Effector memory CD4-positive, alpha-beta T cell (primary cell): Measurements from ENCODE around the gene ZNF785.
A peak's percentile ranks its signal among the peaks of the same experiment; 100 is the strongest.

Source experiments
- DNase-seq, 3 donors: peaks; one replicate each; pipeline ENCODE4 v3.0.0-alpha.2; 2020
- H3K27ac ChIP-seq: 2 replicates; pipeline ENCODE4 v1.7.0; 2013; ENCODE audit warnings: mild to moderate bottlenecking, low read length, moderate library complexity; ENCODE audit not compliant: insufficient read depth, poor library complexity, severe bottlenecking
- H3K27me3 ChIP-seq: replicated peaks from 2 replicates; pipeline ENCODE4 v1.7.0; 2013; ENCODE audit warnings: mild to moderate bottlenecking, low read length; ENCODE audit not compliant: insufficient read depth, control insufficient read depth, poor library complexity, severe bottlenecking
- H3K36me3 ChIP-seq: 2 replicates; pipeline ENCODE4 v1.7.0; 2013; ENCODE audit warnings: mild to moderate bottlenecking, low read length, moderate library complexity; ENCODE audit not compliant: control insufficient read depth, insufficient read depth
- H3K4me1 ChIP-seq: 2 replicates; pipeline ENCODE4 v1.7.0; 2013; ENCODE audit warnings: low read length, mild to moderate bottlenecking; ENCODE audit not compliant: control insufficient read depth, insufficient read depth, poor library complexity, severe bottlenecking
- H3K4me3 ChIP-seq: 2 replicates; pipeline ENCODE4 v1.7.0; 2013; ENCODE audit warnings: low read length, low read depth, mild to moderate bottlenecking; ENCODE audit not compliant: insufficient read depth, poor library complexity, severe bottlenecking
- H3K9me3 ChIP-seq: 2 replicates; pipeline ENCODE4 v1.7.0; 2013; ENCODE audit warnings: mild to moderate bottlenecking, low read length, moderate library complexity; ENCODE audit not compliant: control insufficient read depth

Gene ZNF785

DNA sequence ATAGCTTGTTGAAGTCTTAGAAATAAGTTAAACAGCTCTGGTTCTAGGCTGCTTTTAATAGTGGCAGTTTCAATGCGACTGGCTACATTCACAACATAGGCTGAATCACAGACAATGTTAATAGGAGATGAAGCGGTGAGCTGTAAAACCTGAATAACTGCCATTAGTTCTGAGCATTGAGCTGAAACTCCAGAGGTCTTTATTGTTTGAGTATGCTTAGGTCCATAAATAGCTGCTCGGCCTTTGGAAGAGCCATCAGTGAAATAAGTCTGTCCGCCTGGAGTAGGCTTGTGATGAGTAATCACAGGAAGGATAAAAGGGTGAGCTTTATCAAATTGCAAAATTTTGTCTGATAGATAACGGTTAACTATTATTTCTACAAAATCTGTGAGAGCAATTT lies 34.1 kb upstream of the ZNF785 start:
- Histone ChIP-seq H3K36me3 (no peaks in the 10 kb centered on the region), H3K4me3 (no peak overlapping the region), H3K27me3 (no peaks in the 10 kb centered on the region), H3K9me3 (no peaks in the 10 kb centered on the region), H3K4me1 (no peaks in the 10 kb centered on the region), H3K27ac (no peak overlapping the region)
- no peak for DNase-seq

- DNase-seq, result no peak
- no peaks in the 10 kb centered on the region for H3K4me1 ChIP-seq
- no peaks in the 10 kb centered on the region for H3K9me3 ChIP-seq
- no peaks in the 10 kb centered on the region for H3K36me3 ChIP-seq
- no peak overlapping the region for H3K4me3 ChIP-seq
- H3K27ac ChIP-seq, result no peak overlapping the region
- no peaks in the 10 kb centered on the region for H3K27me3 ChIP-seq
Observed at GRCh38 chr16:30619202-30619601, 33.7 kb upstream of the ZNF785 start.

DNA sequence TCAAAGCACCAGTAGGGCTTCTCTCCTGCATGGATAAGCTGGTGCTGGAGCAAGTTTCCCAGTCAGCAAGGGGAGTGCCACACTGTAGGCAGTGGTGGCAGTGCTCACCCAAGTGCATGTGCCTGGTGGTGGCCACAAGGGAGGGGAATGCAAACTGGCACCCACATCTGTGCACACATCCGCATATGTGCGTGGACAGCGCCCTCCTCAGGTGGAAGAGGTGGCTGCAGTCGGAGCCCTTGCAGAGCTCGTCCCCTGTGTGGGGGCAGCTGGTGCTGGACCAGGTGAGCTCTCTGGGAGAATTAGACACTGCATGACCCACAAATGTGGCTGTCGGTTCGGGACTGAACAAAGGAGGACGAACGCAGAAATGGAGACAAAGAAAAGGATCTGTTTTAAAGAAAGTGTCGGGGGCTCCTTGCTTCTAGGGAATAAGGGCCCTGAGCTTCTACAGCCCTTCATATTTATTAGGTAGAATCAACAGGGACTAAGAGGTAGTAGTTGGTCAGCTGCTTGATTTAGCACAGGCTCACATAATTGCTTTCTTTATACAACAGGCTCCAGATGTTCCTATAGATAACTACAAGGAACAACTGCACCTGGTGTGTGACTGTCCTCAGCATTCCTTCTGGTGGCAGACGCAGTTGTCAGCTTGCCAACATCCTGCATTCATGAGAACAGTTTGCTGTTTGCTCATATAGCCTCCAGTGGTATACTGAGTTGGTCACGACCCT lies 30.0 kb upstream of the ZNF785 start:
- Histone ChIP-seq H3K27me3 (no peaks in the 10 kb centered on the region), H3K4me1 (no peaks in the 10 kb centered on the region), H3K4me3 (no peak overlapping the region), H3K27ac (no peak overlapping the region), H3K9me3 (no peaks in the 10 kb centered on the region), H3K36me3 (no peaks in the 10 kb centered on the region)
- peak; percentile 42 to 56 (median 44) for DNase-seq

DNA sequence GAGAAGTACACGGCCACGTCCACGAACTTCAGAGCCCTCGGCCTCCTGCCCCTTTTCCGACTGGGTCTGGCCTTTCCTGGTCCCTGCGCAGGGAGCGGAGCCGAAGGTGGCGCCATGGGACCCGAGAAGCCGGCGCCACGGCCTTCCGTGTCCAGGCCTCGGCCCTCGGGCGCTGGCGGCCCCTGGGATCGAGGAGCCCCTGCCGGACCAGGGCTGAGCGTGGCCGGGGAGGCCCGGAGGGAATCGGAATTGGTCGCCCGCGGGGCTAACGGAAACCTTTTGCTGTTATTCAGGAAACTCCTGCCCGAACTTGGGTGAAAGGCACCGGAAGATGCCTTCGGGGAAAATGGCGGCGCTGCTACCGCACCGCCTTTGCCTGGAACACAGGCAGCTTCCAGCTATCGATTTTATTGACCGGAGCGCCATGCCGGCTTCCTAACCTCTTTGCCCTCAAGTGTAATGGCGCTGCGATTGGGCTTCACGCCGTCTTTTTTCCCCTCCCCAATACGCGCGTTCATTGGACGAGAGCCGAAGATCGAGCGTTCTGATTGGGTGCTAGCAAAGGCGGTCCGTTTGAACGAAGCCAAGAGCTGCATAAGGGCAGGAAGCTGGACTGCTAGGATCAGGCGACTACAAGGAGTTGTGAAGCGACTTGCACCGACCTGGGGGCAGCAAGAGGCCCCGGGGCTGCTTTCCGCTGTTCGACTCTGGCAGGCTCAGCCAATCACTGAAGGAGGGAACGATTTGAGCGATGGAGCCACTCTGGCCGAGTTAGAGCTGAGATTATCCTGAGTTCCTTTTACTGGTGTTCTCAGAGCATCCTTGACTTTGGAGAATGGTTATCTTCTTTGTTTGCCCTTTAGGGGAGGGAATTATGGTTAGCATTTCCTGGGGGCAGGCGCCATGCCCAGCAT lies 24.7 kb upstream of the ZNF785 start, which contains the start of gene ZNF689:
Gene ZNF689, minus strand, starts transcription at position 464 of the 914 bp plus-strand sequence. Its CDS starts 348 bp downstream, at position 116.
- no peaks in the 10 kb centered on the region for H3K9me3 ChIP-seq
- peaks cover 11% of the 10 kb centered on the region for H3K36me3 ChIP-seq
- H3K4me3 ChIP-seq, result peak within 1 kb of the TSS; percentile 95
- H3K27me3 ChIP-seq, result no peaks in the 10 kb centered on the region
- H3K27ac ChIP-seq, result peak within 1 kb of the TSS; percentile 97
- peaks cover 8% of the 10 kb centered on the region for H3K4me1 ChIP-seq
- peak; percentile 93 to 94 (median 93) for DNase-seq

- peak overlapping the region; percentile 97 for H3K27ac ChIP-seq
- no peaks in the 10 kb centered on the region for H3K27me3 ChIP-seq
- H3K4me3 ChIP-seq, result peak overlapping the region; percentile 95
- DNase-seq, result peak in 1 of 3 donors; percentile 15
- H3K36me3 ChIP-seq, result peaks cover 20% of the 10 kb centered on the region
- peaks cover 8% of the 10 kb centered on the region for H3K4me1 ChIP-seq
- H3K9me3 ChIP-seq, result no peaks in the 10 kb centered on the region
Observed at GRCh38 chr16:30609002-30609925, 23.8 kb upstream of the ZNF785 start.

DNA sequence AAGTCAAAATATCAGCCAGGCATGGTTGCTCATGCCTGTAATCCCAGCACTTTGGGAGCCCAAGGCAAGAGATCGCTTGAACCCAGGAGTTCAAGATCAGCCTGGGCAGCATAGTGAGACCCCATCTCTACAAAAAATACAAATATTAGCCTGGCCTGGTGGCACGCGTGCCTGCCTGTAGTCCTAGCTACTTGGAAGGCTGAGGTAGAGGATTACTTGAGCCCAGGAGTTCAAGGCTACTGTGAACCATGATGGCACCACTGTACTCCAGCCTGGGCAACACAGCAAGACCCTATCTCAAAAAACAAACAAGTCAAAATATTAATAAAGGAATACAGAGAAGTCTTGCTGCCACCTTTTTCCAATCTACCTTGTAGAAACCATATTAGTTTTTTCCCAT lies 20.5 kb upstream of the ZNF785 start:
- H3K36me3 ChIP-seq, result peaks cover 33% of the 10 kb centered on the region
- no peaks in the 10 kb centered on the region for H3K9me3 ChIP-seq

GRCh38 chr16:30605158-30605557 lies 19.7 kb upstream of the ZNF785 start:
- no peaks in the 10 kb centered on the region for H3K9me3 ChIP-seq
- peaks cover 33% of the 10 kb centered on the region for H3K36me3 ChIP-seq
- no peak overlapping the region for H3K4me3 ChIP-seq
- H3K27ac ChIP-seq, result no peak overlapping the region
- no peaks in the 10 kb centered on the region for H3K27me3 ChIP-seq
- H3K4me1 ChIP-seq, result peaks cover 8% of the 10 kb centered on the region
- no peak for DNase-seq

More for the DNA sequence above, 20.5 kb upstream of the ZNF785 start:
- Histone ChIP-seq H3K27ac (no peak overlapping the region), H3K4me1 (peaks cover 8% of the 10 kb centered on the region), H3K27me3 (no peaks in the 10 kb centered on the region), H3K4me3 (no peak overlapping the region)
- no peak for DNase-seq

- H3K4me3 ChIP-seq, result no peak overlapping the region
- peaks cover 5% of the 10 kb centered on the region for H3K4me1 ChIP-seq
- H3K36me3 ChIP-seq, result peaks cover 33% of the 10 kb centered on the region
- DNase-seq, result no peak
- H3K9me3 ChIP-seq, result no peaks in the 10 kb centered on the region
- no peaks in the 10 kb centered on the region for H3K27me3 ChIP-seq
- no peak overlapping the region for H3K27ac ChIP-seq
Observed at GRCh38 chr16:30604316-30604947, 18.9 kb upstream of the ZNF785 start.

- no peak for DNase-seq
- peaks cover 33% of the 10 kb centered on the region for H3K36me3 ChIP-seq
- H3K27ac ChIP-seq, result no peak overlapping the region
- H3K9me3 ChIP-seq, result no peaks in the 10 kb centered on the region
- H3K4me1 ChIP-seq, result peaks cover under 1% of the 10 kb centered on the region
- H3K4me3 ChIP-seq, result no peak overlapping the region
- H3K27me3 ChIP-seq, result no peaks in the 10 kb centered on the region
Observed at GRCh38 chr16:30603945-30604315, 18.4 kb upstream of the ZNF785 start.
